Measurements from ENCODE around the gene PLEKHM3. TPM values are rescaled to one million over a fixed set of nuclear protein-coding genes. Genes with fewer than 3 reads are reported as not detected.
A peak's percentile ranks its signal among the peaks of the same experiment; 100 is the strongest.

Gene PLEKHM3
- total and polyA plus RNA-seq, 2 donors = 8.2 to 8.8 TPM

DNA sequence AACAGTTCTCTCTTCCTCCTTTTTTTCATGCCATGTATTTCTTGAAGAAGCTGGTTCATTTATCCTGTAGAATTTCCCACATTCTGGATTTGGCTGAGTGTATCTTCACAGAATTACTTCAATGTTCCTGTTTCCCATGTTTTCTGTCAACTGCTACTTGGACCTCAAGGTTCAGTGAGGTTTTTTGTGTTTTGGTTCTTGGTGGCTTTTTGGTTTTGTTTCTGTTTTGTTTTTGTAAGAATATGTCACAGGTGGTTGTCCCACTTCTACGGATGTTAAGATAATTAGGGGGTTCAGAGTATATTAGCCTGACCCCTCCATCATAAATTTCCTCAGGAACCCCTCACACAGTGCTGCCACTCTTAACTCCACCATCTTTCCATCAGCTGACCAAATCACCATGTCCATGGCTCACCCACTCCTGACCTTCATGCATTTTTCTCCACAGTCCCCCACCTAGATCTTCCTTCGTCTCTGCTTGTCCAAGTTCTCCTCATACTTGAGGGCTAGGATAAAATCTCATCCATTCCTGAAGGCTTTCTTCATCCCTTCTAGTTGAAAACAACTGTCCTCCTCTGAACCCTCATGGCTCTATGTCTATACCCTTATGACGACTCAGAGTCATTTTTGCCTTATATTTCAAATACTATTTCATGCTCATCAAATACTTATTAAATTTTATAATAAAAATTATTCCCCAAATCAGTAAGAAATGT, 40.4 kb downstream of the PLEKHM3 start:
- 92% methylated on average over 3 of the region's 3 CpGs for whole genome bisulfite sequencing
- no peak overlapping the region for H3K27ac ChIP-seq (ENCODE audit: low read depth in 1 of 2, low read length in 1 of 2)

DNA sequence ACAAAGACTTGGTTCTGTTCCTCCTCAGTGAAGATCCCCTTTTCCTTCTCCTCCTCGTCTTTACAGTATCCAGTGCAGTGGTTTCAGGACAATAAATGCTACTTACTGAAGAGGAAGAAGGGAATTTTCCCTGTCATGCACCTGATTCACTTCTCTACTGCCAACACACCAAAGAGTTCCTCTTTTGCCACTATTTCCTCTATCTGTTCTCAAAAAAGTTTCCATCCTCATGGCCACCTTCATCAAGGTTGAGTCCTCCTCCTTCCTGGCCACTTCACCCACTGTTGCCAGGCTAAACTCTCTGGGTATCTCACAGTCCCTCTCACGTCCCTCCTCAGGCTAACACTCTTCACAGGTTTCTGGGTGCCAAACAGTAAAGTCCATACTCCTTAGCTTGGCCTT, 41.7 kb downstream of the PLEKHM3 start:
- H3K27me3 ChIP-seq (ENCODE audit: control insufficient read depth in 2 of 2, insufficient read depth in 1 of 2, low read length in 1 of 2) = no peaks in the 10 kb centered on the region
- H3K4me3 ChIP-seq (ENCODE audit: low read length in 2 of 2) = no peak overlapping the region
- no peaks in the 10 kb centered on the region for H3K4me1 ChIP-seq (ENCODE audit: control insufficient read depth in 2 of 2, insufficient read depth in 2 of 2, low read length in 2 of 2)
- peak in 2 of 9 donors; percentile 3 to 21 for DNase-seq (ENCODE audit: low read depth in 6 of 9, low spot score in 9 of 9)
- no peaks in the 10 kb centered on the region for H3K36me3 ChIP-seq (ENCODE audit: control insufficient read depth in 2 of 2, insufficient read depth in 2 of 2, low read length in 1 of 2)
- 61% methylated on average over 2 of the region's 2 CpGs for WGBS
- H3K9me3 ChIP-seq (ENCODE audit: control insufficient read depth in 2 of 2, insufficient read depth in 1 of 2, low read length in 1 of 2) = no peaks in the 10 kb centered on the region
- H3K27ac ChIP-seq (ENCODE audit: low read depth in 1 of 2, low read length in 1 of 2) = no peak overlapping the region

More for the DNA sequence above, 40.4 kb downstream of the PLEKHM3 start:
- Histone ChIP-seq H3K4me3 (ENCODE audit: low read length in 2 of 2) (no peak overlapping the region), H3K4me1 (ENCODE audit: control insufficient read depth in 2 of 2, insufficient read depth in 2 of 2, low read length in 2 of 2) (no peaks in the 10 kb centered on the region), H3K36me3 (ENCODE audit: control insufficient read depth in 2 of 2, insufficient read depth in 2 of 2, low read length in 1 of 2) (no peaks in the 10 kb centered on the region), H3K27me3 (ENCODE audit: control insufficient read depth in 2 of 2, insufficient read depth in 1 of 2, low read length in 1 of 2) (no peaks in the 10 kb centered on the region), H3K9me3 (ENCODE audit: control insufficient read depth in 2 of 2, insufficient read depth in 1 of 2, low read length in 1 of 2) (no peaks in the 10 kb centered on the region)
- DNase-seq (ENCODE audit: low read depth in 6 of 9, low spot score in 9 of 9) = no peak

DNA sequence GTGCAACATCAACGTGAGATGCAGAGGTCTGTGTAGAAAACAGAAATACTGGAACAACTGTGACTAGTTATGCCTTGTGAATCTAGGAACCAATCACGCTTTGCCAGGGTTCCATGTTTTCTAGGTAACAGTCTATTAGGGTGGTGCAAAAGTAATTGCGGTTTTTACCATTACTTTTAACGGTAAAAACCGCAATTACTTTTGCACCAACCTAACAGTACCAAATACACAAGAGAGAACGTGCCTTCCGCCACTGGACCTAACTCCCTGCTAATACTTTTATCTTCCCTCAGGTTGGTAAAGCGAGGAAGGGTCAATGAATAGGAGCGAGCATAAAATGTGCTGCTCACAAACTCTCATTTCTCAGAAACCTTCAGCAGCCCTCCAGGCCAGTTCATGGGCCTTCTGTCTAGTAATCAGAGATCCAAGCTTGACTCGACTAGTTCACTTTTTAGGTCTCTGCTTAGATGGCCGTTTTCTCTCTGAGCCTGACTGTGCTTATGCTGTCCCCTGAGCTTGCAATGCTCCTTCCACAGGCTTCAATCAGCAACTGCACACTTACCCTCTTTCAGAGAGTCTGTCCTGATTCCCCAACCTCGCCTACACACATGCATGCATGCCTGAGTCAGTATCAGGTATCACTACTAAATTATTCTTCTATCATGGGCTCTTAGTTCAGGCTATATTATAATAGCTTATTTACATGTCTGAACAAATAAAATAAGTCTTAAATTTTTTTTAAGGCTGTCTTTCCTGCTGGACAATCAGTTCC, 47.0 kb downstream of the PLEKHM3 start:
- 99% methylated on average over 12 of the region's 12 CpGs for WGBS
- Histone ChIP-seq H3K4me1 (ENCODE audit: control insufficient read depth in 2 of 2, insufficient read depth in 2 of 2, low read length in 2 of 2) (no peaks in the 10 kb centered on the region), H3K4me3 (ENCODE audit: low read length in 2 of 2) (no peak overlapping the region), H3K27me3 (ENCODE audit: control insufficient read depth in 2 of 2, insufficient read depth in 1 of 2, low read length in 1 of 2) (no peaks in the 10 kb centered on the region), H3K36me3 (ENCODE audit: control insufficient read depth in 2 of 2, insufficient read depth in 2 of 2, low read length in 1 of 2) (peaks cover 5 to 8% of the 10 kb centered on the region in 2 donors), H3K9me3 (ENCODE audit: control insufficient read depth in 2 of 2, insufficient read depth in 1 of 2, low read length in 1 of 2) (no peaks in the 10 kb centered on the region), H3K27ac (ENCODE audit: low read depth in 1 of 2, low read length in 1 of 2) (no peak overlapping the region)
- DNase-seq (ENCODE audit: low read depth in 6 of 9, low spot score in 9 of 9) = no peak

DNA sequence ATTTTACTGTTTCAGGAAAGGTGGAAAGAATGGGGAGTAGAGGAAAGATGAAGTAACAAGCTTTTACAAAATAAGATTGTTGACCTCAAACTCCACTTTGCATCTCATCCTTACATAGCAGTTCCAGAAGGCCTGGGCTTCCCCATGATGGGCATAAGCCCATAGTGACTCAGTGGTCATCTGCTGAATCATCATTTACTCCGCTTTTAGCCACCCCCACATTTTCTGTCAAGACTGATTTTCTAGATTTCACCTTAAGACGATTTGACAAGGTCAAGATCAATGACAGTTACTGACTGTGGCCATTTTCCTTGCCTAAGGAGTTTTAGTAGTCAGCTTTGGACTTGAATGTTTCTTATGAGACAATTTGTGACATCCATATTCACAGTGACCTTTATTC, 49.4 kb downstream of the PLEKHM3 start:
- Histone ChIP-seq H3K9me3 (ENCODE audit: control insufficient read depth in 2 of 2, insufficient read depth in 1 of 2, low read length in 1 of 2) (no peaks in the 10 kb centered on the region), H3K27me3 (ENCODE audit: control insufficient read depth in 2 of 2, insufficient read depth in 1 of 2, low read length in 1 of 2) (no peaks in the 10 kb centered on the region), H3K4me3 (ENCODE audit: low read length in 2 of 2) (no peak overlapping the region), H3K4me1 (ENCODE audit: control insufficient read depth in 2 of 2, insufficient read depth in 2 of 2, low read length in 2 of 2) (no peaks in the 10 kb centered on the region), H3K27ac (ENCODE audit: low read depth in 1 of 2, low read length in 1 of 2) (no peak overlapping the region), H3K36me3 (ENCODE audit: control insufficient read depth in 2 of 2, insufficient read depth in 2 of 2, low read length in 1 of 2) (peaks cover 5 to 8% of the 10 kb centered on the region in 2 donors)
- 95% methylated on average over 2 of the region's 2 CpGs for WGBS
- no peak for DNase-seq (ENCODE audit: low read depth in 6 of 9, low spot score in 9 of 9)

DNA sequence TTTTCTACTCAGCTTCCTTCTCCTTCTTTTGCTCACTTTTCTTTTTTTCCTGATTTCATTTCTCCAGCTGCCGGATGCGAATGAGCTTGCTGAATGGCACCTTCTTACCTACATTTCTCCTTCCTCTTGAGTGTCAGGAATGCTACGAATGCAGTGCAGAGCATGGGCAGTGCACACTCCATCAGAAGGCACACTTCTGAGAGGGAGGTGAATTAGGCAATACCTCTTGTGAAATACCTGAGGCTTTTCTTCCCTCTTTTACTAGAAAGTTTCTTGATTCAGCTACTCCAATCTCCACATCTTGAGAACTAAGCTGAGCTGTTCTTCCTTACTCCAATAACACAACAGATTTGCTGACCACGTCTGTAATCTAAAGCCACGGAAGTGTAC, 51.1 kb downstream of the PLEKHM3 start:
- H3K4me3 ChIP-seq (ENCODE audit: low read length in 2 of 2) = no peak overlapping the region
- WGBS = 94% methylated on average over 5 of the region's 5 CpGs
- H3K27me3 ChIP-seq (ENCODE audit: control insufficient read depth in 2 of 2, insufficient read depth in 1 of 2, low read length in 1 of 2) = no peaks in the 10 kb centered on the region
- no peak for DNase-seq (ENCODE audit: low read depth in 6 of 9, low spot score in 9 of 9)
- no peaks in the 10 kb centered on the region for H3K9me3 ChIP-seq (ENCODE audit: control insufficient read depth in 2 of 2, insufficient read depth in 1 of 2, low read length in 1 of 2)
- peaks cover 5 to 8% of the 10 kb centered on the region in 2 donors for H3K36me3 ChIP-seq (ENCODE audit: control insufficient read depth in 2 of 2, insufficient read depth in 2 of 2, low read length in 1 of 2)
- H3K27ac ChIP-seq (ENCODE audit: low read depth in 1 of 2, low read length in 1 of 2) = no peak overlapping the region
- no peaks in the 10 kb centered on the region for H3K4me1 ChIP-seq (ENCODE audit: control insufficient read depth in 2 of 2, insufficient read depth in 2 of 2, low read length in 2 of 2)

DNA sequence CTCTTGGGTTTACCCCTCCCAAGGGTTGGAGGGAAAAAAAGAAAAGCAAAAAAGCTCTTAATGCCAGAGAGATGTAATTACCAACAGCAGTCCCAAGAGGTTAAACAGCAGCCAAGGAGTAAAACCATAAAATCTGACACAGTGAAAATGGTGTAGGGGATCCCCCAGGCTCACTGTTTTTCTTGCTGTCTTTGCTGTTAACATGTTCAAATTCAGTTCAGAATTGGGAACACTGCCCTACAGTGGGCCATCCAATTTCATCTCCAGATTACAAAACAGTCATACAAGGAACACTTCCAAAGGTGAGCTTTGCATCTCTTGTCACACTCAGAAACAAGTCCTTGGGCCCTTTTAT, 54.5 kb downstream of the PLEKHM3 start:
- no peak for DNase-seq (ENCODE audit: low read depth in 6 of 9, low spot score in 9 of 9)
- H3K9me3 ChIP-seq (ENCODE audit: control insufficient read depth in 2 of 2, insufficient read depth in 1 of 2, low read length in 1 of 2) = no peaks in the 10 kb centered on the region
- H3K4me3 ChIP-seq (ENCODE audit: low read length in 2 of 2) = no peak overlapping the region
- H3K36me3 ChIP-seq (ENCODE audit: control insufficient read depth in 2 of 2, insufficient read depth in 2 of 2, low read length in 1 of 2) = no peaks in the 10 kb centered on the region
- no peaks in the 10 kb centered on the region for H3K27me3 ChIP-seq (ENCODE audit: control insufficient read depth in 2 of 2, insufficient read depth in 1 of 2, low read length in 1 of 2)
- H3K27ac ChIP-seq (ENCODE audit: low read depth in 1 of 2, low read length in 1 of 2) = no peak overlapping the region
- no peaks in the 10 kb centered on the region for H3K4me1 ChIP-seq (ENCODE audit: control insufficient read depth in 2 of 2, insufficient read depth in 2 of 2, low read length in 2 of 2)

DNA sequence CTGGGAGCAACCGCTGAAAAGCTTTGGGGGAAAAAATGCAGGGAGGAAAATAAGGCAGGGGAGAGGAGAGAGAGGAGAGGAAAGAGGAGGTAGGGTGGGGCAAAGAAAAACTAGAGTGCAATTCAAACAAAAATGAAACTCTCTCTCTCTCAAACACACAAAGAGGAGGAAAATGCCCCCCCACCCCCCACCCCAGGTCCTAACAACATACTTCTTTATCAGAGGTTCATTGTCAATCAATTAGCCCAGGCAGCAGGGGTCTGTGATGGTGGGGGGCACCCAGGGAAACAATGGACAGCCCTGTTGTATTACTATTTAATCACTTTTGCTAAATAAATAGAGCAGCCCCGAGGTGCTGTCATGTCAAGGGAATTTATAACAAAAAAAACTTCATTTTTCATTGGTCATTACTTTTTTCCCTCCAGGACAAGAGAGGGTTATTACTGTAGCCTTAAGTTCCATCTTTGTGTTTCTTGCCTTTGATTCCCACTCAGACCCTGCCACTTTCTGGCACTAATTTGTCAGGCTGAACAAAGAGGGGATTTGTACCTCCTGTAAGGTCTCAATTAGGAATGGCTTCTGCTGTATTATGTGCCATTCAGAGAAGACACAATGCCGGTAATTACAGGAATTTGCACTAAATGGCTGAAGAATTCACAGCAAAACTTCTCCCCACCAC, 55.0 kb downstream of the PLEKHM3 start:
- H3K36me3 ChIP-seq (ENCODE audit: control insufficient read depth in 2 of 2, insufficient read depth in 2 of 2, low read length in 1 of 2) = no peaks in the 10 kb centered on the region
- no peaks in the 10 kb centered on the region for H3K27me3 ChIP-seq (ENCODE audit: control insufficient read depth in 2 of 2, insufficient read depth in 1 of 2, low read length in 1 of 2)
- DNase-seq (ENCODE audit: low read depth in 6 of 9, low spot score in 9 of 9) = no peak
- no peak overlapping the region for H3K4me3 ChIP-seq (ENCODE audit: low read length in 2 of 2)
- H3K27ac ChIP-seq (ENCODE audit: low read depth in 1 of 2, low read length in 1 of 2) = no peak overlapping the region
- H3K4me1 ChIP-seq (ENCODE audit: control insufficient read depth in 2 of 2, insufficient read depth in 2 of 2, low read length in 2 of 2) = no peaks in the 10 kb centered on the region
- H3K9me3 ChIP-seq (ENCODE audit: control insufficient read depth in 2 of 2, insufficient read depth in 1 of 2, low read length in 1 of 2) = no peaks in the 10 kb centered on the region
- 75% methylated on average over 3 of the region's 3 CpGs for WGBS

DNA sequence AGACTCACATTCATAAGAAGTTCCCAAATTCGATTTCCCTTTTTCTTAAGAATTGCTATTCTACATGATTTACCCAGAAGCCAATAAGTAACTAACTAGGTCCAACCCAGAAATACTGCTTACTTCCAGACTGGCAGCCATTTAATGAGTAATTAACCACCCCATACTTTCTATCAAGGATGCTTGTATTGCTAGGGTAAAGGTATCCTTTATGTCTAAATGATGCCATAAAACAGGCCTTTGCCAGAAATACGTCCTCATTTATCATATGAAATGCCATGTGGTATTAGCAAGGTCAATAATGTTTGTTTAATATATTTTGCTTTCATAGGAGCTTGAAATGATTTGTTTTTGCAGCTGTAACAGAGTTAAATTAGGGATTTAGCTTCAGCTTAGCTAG, 56.1 kb downstream of the PLEKHM3 start:
- WGBS = 93% methylated on average over 2 of the region's 2 CpGs
- Histone ChIP-seq H3K36me3 (ENCODE audit: control insufficient read depth in 2 of 2, insufficient read depth in 2 of 2, low read length in 1 of 2) (no peaks in the 10 kb centered on the region), H3K27ac (ENCODE audit: low read depth in 1 of 2, low read length in 1 of 2) (no peak overlapping the region), H3K9me3 (ENCODE audit: control insufficient read depth in 2 of 2, insufficient read depth in 1 of 2, low read length in 1 of 2) (no peaks in the 10 kb centered on the region), H3K4me3 (ENCODE audit: low read length in 2 of 2) (no peak overlapping the region), H3K27me3 (ENCODE audit: control insufficient read depth in 2 of 2, insufficient read depth in 1 of 2, low read length in 1 of 2) (no peaks in the 10 kb centered on the region), H3K4me1 (ENCODE audit: control insufficient read depth in 2 of 2, insufficient read depth in 2 of 2, low read length in 2 of 2) (no peaks in the 10 kb centered on the region)
- no peak for DNase-seq (ENCODE audit: low read depth in 6 of 9, low spot score in 9 of 9)

DNA sequence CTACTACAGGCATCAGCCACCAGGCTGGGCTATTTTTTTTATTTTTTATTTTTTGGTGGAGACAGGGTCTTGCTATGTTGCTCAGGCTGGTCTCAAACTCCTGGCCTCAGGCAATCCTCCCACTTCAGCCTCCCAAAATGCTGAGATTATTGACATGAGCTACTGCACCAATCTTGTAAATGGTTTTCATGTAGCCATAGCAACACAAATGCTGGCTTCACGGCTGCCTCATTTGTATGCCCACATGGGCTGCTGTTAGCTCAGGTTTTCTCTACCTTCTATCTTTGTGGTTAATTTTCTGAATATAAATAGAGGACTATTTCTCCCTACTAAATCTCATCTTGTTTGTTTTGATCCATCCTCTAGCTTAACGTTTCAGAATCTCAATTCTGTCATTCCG, 58.2 kb downstream of the PLEKHM3 start:
- no peak overlapping the region for H3K27ac ChIP-seq (ENCODE audit: low read depth in 1 of 2, low read length in 1 of 2)
- 97% methylated on average over 3 of the region's 3 CpGs for WGBS
- no peak overlapping the region for H3K4me3 ChIP-seq (ENCODE audit: low read length in 2 of 2)
- H3K27me3 ChIP-seq (ENCODE audit: control insufficient read depth in 2 of 2, insufficient read depth in 1 of 2, low read length in 1 of 2) = no peaks in the 10 kb centered on the region
- H3K36me3 ChIP-seq (ENCODE audit: control insufficient read depth in 2 of 2, insufficient read depth in 2 of 2, low read length in 1 of 2) = no peaks in the 10 kb centered on the region
- DNase-seq (ENCODE audit: low read depth in 6 of 9, low spot score in 9 of 9) = no peak
- peaks cover 0 to 4% of the 10 kb centered on the region in 2 donors for H3K9me3 ChIP-seq (ENCODE audit: control insufficient read depth in 2 of 2, insufficient read depth in 1 of 2, low read length in 1 of 2)
- no peaks in the 10 kb centered on the region for H3K4me1 ChIP-seq (ENCODE audit: control insufficient read depth in 2 of 2, insufficient read depth in 2 of 2, low read length in 2 of 2)

Measured in thymus (tissue), 11 donors.